Neuronal stem cell (in vitro differentiated cells): ENCODE measurements around the gene GJA5.

Experiments used
- DNase-seq: peaks from one replicate; pipeline ENCODE4 v3.0.0-alpha.2; 2013; ENCODE audit warnings: low spot score
- H2AFZ ChIP-seq: one replicate; pipeline ENCODE4 v1.6.1; 2013; ENCODE audit warnings: mild to moderate bottlenecking, low read length, inconsistent platforms
- H2AK5ac ChIP-seq: 2 replicates; pipeline ENCODE4 v1.6.1; 2013; ENCODE audit warnings: low read depth, mild to moderate bottlenecking, inconsistent platforms, low read length, moderate library complexity, mixed read lengths
- H2BK120ac ChIP-seq: 2 replicates; pipeline ENCODE4 v1.6.1; 2013; ENCODE audit warnings: low read depth, mild to moderate bottlenecking, inconsistent platforms, low read length, moderate library complexity, mixed read lengths
- H2BK12ac ChIP-seq: one replicate; pipeline ENCODE4 v1.6.1; 2013; ENCODE audit warnings: low read length, inconsistent platforms
- H2BK15ac ChIP-seq: 2 replicates; pipeline ENCODE4 v1.6.1; 2013; ENCODE audit warnings: mild to moderate bottlenecking, low read length, inconsistent platforms, mixed read lengths
- H2BK5ac ChIP-seq: one replicate; pipeline ENCODE4 v1.6.1; 2013; ENCODE audit warnings: inconsistent platforms, mild to moderate bottlenecking, low read length, moderate library complexity
- H3K14ac ChIP-seq: one replicate; pipeline ENCODE4 v1.6.1; 2013; ENCODE audit warnings: low read length, inconsistent platforms
- H3K18ac ChIP-seq: 2 replicates; pipeline ENCODE4 v1.6.1; 2013; ENCODE audit warnings: low read length, inconsistent platforms
- H3K23ac ChIP-seq: 2 replicates; pipeline ENCODE4 v1.6.1; 2013; ENCODE audit warnings: low read depth, mild to moderate bottlenecking, mixed read lengths, low read length, inconsistent platforms; ENCODE audit not compliant: poor library complexity
- H3K27ac ChIP-seq: replicated peaks from 3 replicates; pipeline ENCODE4 v1.5.1; 2013; ENCODE audit warnings: low read length, inconsistent platforms
- H3K27me3 ChIP-seq, 3 experiments: 2 replicates each; pipeline ENCODE4 v1.6.1; 2013; ENCODE audit warnings: low read length in 3 of 3, mild to moderate bottlenecking in 2 of 3, inconsistent platforms in 1 of 3, low read depth in 1 of 3, mixed read lengths in 1 of 3, moderate library complexity in 1 of 3; ENCODE audit not compliant: control insufficient read depth in 3 of 3, insufficient read depth in 3 of 3
- H3K36me3 ChIP-seq, 2 donors: replicated peaks in 1 of 2; 2 replicates each; pipeline ENCODE4 v1.6.1; 2013; ENCODE audit warnings: low read length in 2 of 2; ENCODE audit not compliant: control insufficient read depth in 2 of 2, insufficient read depth in 2 of 2
- H3K4ac ChIP-seq: 2 replicates; pipeline ENCODE4 v1.6.1; 2013; ENCODE audit warnings: inconsistent platforms, mild to moderate bottlenecking, low read length, moderate library complexity
- H3K4me1 ChIP-seq, 2 donors: 1 replicate in 1 of 2; 2 replicates in 1 of 2; pipeline ENCODE4 v1.6.1; 2013; ENCODE audit warnings: low read length in 2 of 2, low read depth in 1 of 2; ENCODE audit not compliant: control insufficient read depth in 2 of 2, insufficient read depth in 1 of 2
- H3K4me2 ChIP-seq: one replicate; pipeline ENCODE4 v1.6.1; 2013; ENCODE audit warnings: mild to moderate bottlenecking, low read length, inconsistent platforms; ENCODE audit not compliant: insufficient read depth, poor library complexity, severe bottlenecking
- H3K4me3 ChIP-seq, 2 donors: 2 replicates each; pipeline ENCODE4 v1.5.1; 2013; ENCODE audit warnings: low read length in 2 of 2, mild to moderate bottlenecking in 2 of 2, inconsistent platforms in 1 of 2, moderate library complexity in 1 of 2
- H3K79me1 ChIP-seq: one replicate; pipeline ENCODE4 v1.6.1; 2013; ENCODE audit warnings: low read depth, mild to moderate bottlenecking, inconsistent platforms, low read length, moderate library complexity
- H3K9ac ChIP-seq: one replicate; pipeline ENCODE4 v1.6.1; 2013; ENCODE audit warnings: mild to moderate bottlenecking, low read depth, low read length, inconsistent platforms; ENCODE audit not compliant: poor library complexity
- H3K9me3 ChIP-seq, 2 donors: replicated peaks in 1 of 2; 2 replicates each; pipeline versions ENCODE3 to v1.6.1; 2013; ENCODE audit warnings: low read length in 2 of 2, mild to moderate bottlenecking in 2 of 2, inconsistent platforms in 1 of 2, low read depth in 1 of 2, mixed read lengths in 1 of 2, moderate library complexity in 1 of 2; ENCODE audit not compliant: control insufficient read depth in 2 of 2, insufficient read depth in 1 of 2
- H4K8ac ChIP-seq: one replicate; pipeline ENCODE4 v1.6.1; 2013; ENCODE audit warnings: low read depth, mild to moderate bottlenecking, inconsistent platforms, low read length, moderate library complexity
- H4K91ac ChIP-seq: one replicate; pipeline ENCODE4 v1.6.1; 2013; ENCODE audit warnings: low read length, low read depth, mild to moderate bottlenecking, inconsistent platforms; ENCODE audit not compliant: poor library complexity
- WGBS, 2 donors: extraction: QIAGEN DNeasy Blood & Tissue Kit; methylation state at CpG; one replicate each; pipeline ENCODE4 v1.1.7; 2013; ENCODE audit warnings: missing lambda C conversion rate in 2 of 2, mixed read lengths in 1 of 2; ENCODE audit not compliant: insufficient read length in 2 of 2, insufficient replicate concordance in 1 of 2; ENCODE audit errors: extremely low coverage in 2 of 2; 5-methylcytosine and 5-hydroxymethylcytosine counted together

Gene GJA5

DNA sequence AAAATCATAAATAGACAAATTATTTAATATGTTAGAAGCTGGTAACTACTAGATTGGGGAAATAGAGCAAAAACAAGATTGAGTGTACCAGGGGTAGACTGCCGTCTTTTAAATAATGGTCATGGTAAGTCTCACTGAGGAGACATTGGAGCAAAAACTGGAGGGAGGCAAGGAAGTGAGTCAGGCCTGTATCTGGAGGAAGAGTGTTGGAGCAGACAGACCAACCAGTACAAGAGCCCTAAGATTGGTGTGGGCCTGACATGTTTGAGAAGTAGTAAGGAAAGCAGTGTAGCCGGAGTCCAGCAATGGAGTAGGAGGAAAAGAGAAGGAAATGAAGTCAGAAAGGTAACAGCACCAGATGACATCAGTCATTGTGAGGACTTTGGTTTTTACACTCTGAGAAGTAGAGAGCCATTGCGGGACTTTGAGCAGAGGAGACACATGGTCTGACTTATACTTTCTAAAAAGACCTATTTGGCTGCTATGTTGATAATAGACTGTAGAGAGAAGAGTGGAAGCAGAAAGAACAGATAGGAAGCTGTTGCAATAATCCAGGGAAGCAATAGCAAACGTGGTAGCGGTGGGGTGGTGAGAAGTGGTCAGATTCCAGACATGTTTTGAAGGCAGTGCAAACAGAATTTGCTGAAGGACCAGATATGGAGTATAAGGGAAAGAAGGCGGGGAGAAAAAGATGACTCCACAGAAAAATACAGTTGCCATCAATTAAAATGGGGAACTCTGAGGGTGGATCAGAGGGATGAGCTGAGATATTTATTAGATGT, 44.7 kb upstream of the GJA5 start:
- Histone ChIP-seq H3K18ac (no peak overlapping the region), H3K36me3 (no peaks in the 10 kb centered on the region), H3K79me1 (no peaks in the 10 kb centered on the region), H3K4ac (no peak overlapping the region), H4K8ac (no peak overlapping the region), H2AK5ac (no peak overlapping the region), H2BK5ac (no peak overlapping the region), H3K4me2 (no peak overlapping the region), H3K23ac (no peak overlapping the region), H3K27ac (no peak overlapping the region), H2BK12ac (no peak overlapping the region), H2BK120ac (no peak overlapping the region), H3K27me3 (peaks cover 0 to 2% (median 0%) of the 10 kb centered on the region in 3 experiments), H3K14ac (no peak overlapping the region), H3K9ac (no peak overlapping the region), H3K4me1 (no peaks in the 10 kb centered on the region), H3K4me3 (no peak overlapping the region), H4K91ac (no peak overlapping the region), H2AFZ (no peak overlapping the region), H3K9me3 (no peaks in the 10 kb centered on the region), H2BK15ac (no peak overlapping the region)
- no CpG with 5 or more reads among the region's 6 CpGs for WGBS, 2 donors
- no peak for DNase-seq

DNA sequence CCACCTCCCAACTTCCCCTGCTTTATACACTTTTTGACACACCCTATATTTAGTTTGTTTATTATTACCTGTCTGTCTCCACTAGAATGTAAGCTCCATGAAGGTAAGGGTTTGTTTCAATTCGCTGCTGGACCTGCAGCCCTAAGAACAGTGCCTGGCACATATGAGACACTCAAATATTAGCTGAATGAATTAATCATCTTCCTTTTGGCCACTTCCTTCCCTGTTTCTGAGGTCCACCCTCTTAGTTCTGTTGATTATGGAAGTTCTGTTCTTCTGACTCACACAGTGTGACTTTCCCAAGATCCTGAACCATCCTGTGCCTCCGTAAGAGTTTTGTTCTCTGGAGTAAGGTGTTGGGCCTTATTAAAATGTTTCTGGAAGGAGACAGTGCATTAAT, 40.4 kb upstream of the GJA5 start:
- no CpG with 5 or more reads among the region's 2 CpGs for WGBS, 2 donors
- Histone ChIP-seq H2BK120ac (no peak overlapping the region), H2BK15ac (no peak overlapping the region), H2AFZ (no peak overlapping the region), H4K91ac (no peak overlapping the region), H3K4me1 (no peaks in the 10 kb centered on the region), H3K4me3 (no peak overlapping the region), H4K8ac (no peak overlapping the region), H3K23ac (no peak overlapping the region), H3K4me2 (no peak overlapping the region), H3K14ac (no peak overlapping the region), H3K27me3 (no peaks in the 10 kb centered on the region), H3K79me1 (no peaks in the 10 kb centered on the region), H3K4ac (no peak overlapping the region), H2BK12ac (no peak overlapping the region), H3K36me3 (no peaks in the 10 kb centered on the region), H2AK5ac (no peak overlapping the region), H2BK5ac (no peak overlapping the region), H3K9me3 (no peaks in the 10 kb centered on the region), H3K9ac (no peak overlapping the region), H3K27ac (no peak overlapping the region), H3K18ac (no peak overlapping the region)
- DNase-seq, result no peak

DNA sequence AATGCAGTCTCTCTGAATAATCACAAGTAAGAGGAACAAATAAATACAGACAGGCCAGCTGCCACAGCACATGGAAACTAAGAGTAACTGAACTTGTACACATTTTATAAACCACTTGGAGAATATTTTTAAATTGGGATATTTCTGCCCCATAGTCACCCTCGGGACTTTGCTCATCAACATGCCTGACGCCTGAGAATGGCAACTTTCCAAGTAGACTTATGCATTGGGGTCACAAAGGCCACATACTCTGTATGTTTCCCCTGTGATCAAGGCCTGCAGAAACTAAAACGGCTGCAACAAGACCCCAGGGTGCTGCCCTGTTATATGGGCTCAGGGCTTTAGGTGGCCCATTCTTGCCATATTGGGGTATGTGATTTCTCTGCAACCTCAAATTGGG, 38.3 kb upstream of the GJA5 start:
- Histone ChIP-seq H3K23ac (no peak overlapping the region), H3K4me1 (peaks cover 0 to 3% of the 10 kb centered on the region in 2 donors), H2AK5ac (no peak overlapping the region), H3K27ac (no peak overlapping the region), H3K9me3 (no peaks in the 10 kb centered on the region), H4K91ac (no peak overlapping the region), H3K9ac (no peak overlapping the region), H3K14ac (no peak overlapping the region), H3K4ac (no peak overlapping the region), H2BK120ac (no peak overlapping the region), H3K36me3 (no peaks in the 10 kb centered on the region), H2BK12ac (no peak overlapping the region), H4K8ac (no peak overlapping the region), H2BK5ac (no peak overlapping the region), H2BK15ac (no peak overlapping the region), H2AFZ (no peak overlapping the region), H3K18ac (no peak overlapping the region), H3K4me2 (no peak overlapping the region), H3K4me3 (no peak overlapping the region), H3K27me3 (no peaks in the 10 kb centered on the region), H3K79me1 (no peaks in the 10 kb centered on the region)
- no peak for DNase-seq
- no CpG with 5 or more reads among the region's 3 CpGs for WGBS, 2 donors

DNA sequence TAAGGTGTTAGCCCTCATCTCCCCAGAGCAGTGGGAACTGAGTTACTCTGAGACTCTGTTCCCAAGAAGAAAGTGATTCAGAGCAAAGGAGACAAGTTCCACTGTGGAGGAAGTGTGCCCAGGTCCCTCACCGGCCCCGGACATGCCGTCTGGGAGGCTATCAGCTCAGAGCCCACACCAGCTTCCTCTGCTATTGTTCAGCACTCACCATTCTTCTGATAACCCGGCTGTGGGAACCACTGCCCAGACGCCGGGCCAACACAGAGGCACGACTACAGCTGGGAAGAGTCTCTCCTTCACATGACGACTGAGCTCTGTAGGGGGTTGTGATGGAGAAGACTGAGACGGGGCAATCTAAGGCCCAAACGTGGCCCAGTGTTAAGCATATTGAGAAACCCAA, 34.2 kb upstream of the GJA5 start:
- H3K4me2 ChIP-seq, result no peak overlapping the region
- H3K23ac ChIP-seq, result no peak overlapping the region
- H3K9me3 ChIP-seq, result no peaks in the 10 kb centered on the region
- no CpG with 5 or more reads among the region's 10 CpGs for WGBS, 2 donors
- no peak overlapping the region for H2BK5ac ChIP-seq
- peak overlapping the region; percentile 66 for H3K18ac ChIP-seq
- no peak overlapping the region for H2BK120ac ChIP-seq
- no peak for DNase-seq
- H2BK15ac ChIP-seq, result no peak overlapping the region
- peak overlapping the region; percentile 16 for H2AFZ ChIP-seq
- no peaks in the 10 kb centered on the region for H3K79me1 ChIP-seq
- H4K91ac ChIP-seq, result no peak overlapping the region
- peaks cover 0 to 3% of the 10 kb centered on the region in 2 donors for H3K4me1 ChIP-seq
- H3K27ac ChIP-seq, result no peak overlapping the region
- H2BK12ac ChIP-seq, result no peak overlapping the region
- no peak overlapping the region for H2AK5ac ChIP-seq
- H3K27me3 ChIP-seq, result no peaks in the 10 kb centered on the region
- H3K4me3 ChIP-seq, result no peak overlapping the region
- no peak overlapping the region for H3K14ac ChIP-seq
- H3K36me3 ChIP-seq, result no peaks in the 10 kb centered on the region
- H3K4ac ChIP-seq, result no peak overlapping the region
- H4K8ac ChIP-seq, result no peak overlapping the region
- H3K9ac ChIP-seq, result no peak overlapping the region
